Smooth muscle cell (in vitro differentiated cells): ENCODE results near the gene KCNA4. TPM values are rescaled to one million over a fixed set of nuclear protein-coding genes. Genes with fewer than 3 reads are reported as not detected.
"Not testable (repeated sequence)": the region's sequence is repeated elsewhere in the genome, so short reads cannot be mapped to it uniquely, and the experiment has no call there.

ENCODE experiments used
- DNase-seq: peaks from one replicate; lab custom pipeline; 2025; ENCODE audit not compliant: unreplicated experiment; lab: John Stamatoyannopoulos, UW
- H2AFZ ChIP-seq: fragments of 200-600 bp; sonication (generic); 2 replicates; pipeline ENCODE4 v1.6.0; 2016; ENCODE audit warnings: antibody characterized with exemption, low read depth, mild to moderate bottlenecking
- H3F3A ChIP-seq: fragments of 200-600 bp; sonication (generic); 2 replicates; pipeline ENCODE4 v1.6.0; 2017; ENCODE audit warnings: antibody characterized with exemption, low read depth
- H3K27ac ChIP-seq: fragments of 200-600 bp; sonication (generic); 2 replicates; pipeline ENCODE4 v1.5.1; 2016; ENCODE audit warnings: low read depth, mild to moderate bottlenecking
- H3K27me3 ChIP-seq: fragments of 200-600 bp; sonication (generic); 2 replicates; pipeline ENCODE4 v1.6.1; 2016; ENCODE audit warnings: low read depth, mild to moderate bottlenecking
- H3K36me3 ChIP-seq: fragments of 200-600 bp; sonication (generic); 2 replicates; pipeline ENCODE4 v1.5.1; 2016; ENCODE audit warnings: low read depth
- H3K4me1 ChIP-seq: fragments of 200-600 bp; sonication (generic); 2 replicates; pipeline ENCODE4 v1.5.1; 2016; ENCODE audit warnings: low read depth
- H3K4me2 ChIP-seq: fragments of 200-600 bp; sonication (generic); 2 replicates; pipeline ENCODE4 v1.6.0; 2016; ENCODE audit warnings: mild to moderate bottlenecking
- H3K4me3 ChIP-seq: fragments of 200-600 bp; sonication (generic); 2 replicates; pipeline ENCODE4 v1.5.1; 2016; ENCODE audit warnings: mild to moderate bottlenecking
- H3K79me2 ChIP-seq: fragments of 200-600 bp; sonication (generic); 2 replicates; pipeline ENCODE4 v1.6.0; 2016; ENCODE audit warnings: low read depth, mild to moderate bottlenecking
- H3K9ac ChIP-seq: fragments of 200-600 bp; sonication (generic); 2 replicates; pipeline ENCODE4 v1.6.0; 2016; ENCODE audit warnings: low read depth
- H3K9me3 ChIP-seq: fragments of 200-600 bp; sonication (generic); replicated peaks from 2 replicates; pipeline ENCODE4 v1.5.1; 2016; ENCODE audit warnings: low read depth
- H4K20me1 ChIP-seq: fragments of 200-600 bp; sonication (generic); 2 replicates; pipeline ENCODE4 v1.6.0; 2016; ENCODE audit warnings: low read depth
- CTCF ChIP-seq: fragments of 200-600 bp; sonication (generic); IDR thresholded peaks from 2 replicates; pipeline ENCODE4 v1.5.1; 2017; ENCODE audit warnings: borderline replicate concordance, mild to moderate bottlenecking, antibody characterized with exemption; ENCODE audit not compliant: insufficient read depth, poor library complexity, severe bottlenecking
- WGBS: methylation state at CpG from one replicate; pipeline ENCODE4 v1.1.7; 2016; ENCODE audit warnings: low lambda C conversion rate; 5-methylcytosine and 5-hydroxymethylcytosine counted together
- polyA plus RNA-seq: library from polyadenylated mRNA; unstranded; fragments of >200 nt; fragmentation: Nextera tagmentation; extraction: Ambion mirVana; gene quantifications from 2 replicates; pipeline ENCODE4 v1.2.1, GENCODE V29; 2016
- total RNA-seq: library from RNA; depleted of rRNA; stranded (reverse); fragments of >200 nt; gene quantifications from 2 replicates; pipeline ENCODE4 v1.2.3, GENCODE V29; 2014

Gene KCNA4
- total and polyA plus RNA-seq, 2 experiments from 2014 or later: not detected

GRCh38 chr11:29985248-29985647 lies 31.6 kb downstream of the KCNA4 start:
- H3K4me1 ChIP-seq: no peaks in the 10 kb centered on the region
- no peak overlapping the region for H3K4me3 ChIP-seq
- H3F3A ChIP-seq: no peaks in the 10 kb centered on the region
- no peaks in the 10 kb centered on the region for H3K9me3 ChIP-seq
- H3K79me2 ChIP-seq: no peaks in the 10 kb centered on the region
- no peaks in the 10 kb centered on the region for H3K27me3 ChIP-seq
- no peak overlapping the region for H3K4me2 ChIP-seq
- H4K20me1 ChIP-seq: no peaks in the 10 kb centered on the region
- no peak for TF ChIP-seq CTCF
- H2AFZ ChIP-seq: no peak overlapping the region
- no peak for DNase-seq
- 100% methylated on average over 1 of the region's 1 CpG for WGBS
- no peak overlapping the region for H3K27ac ChIP-seq
- H3K9ac ChIP-seq: no peak overlapping the region
- H3K36me3 ChIP-seq: no peaks in the 10 kb centered on the region

DNA sequence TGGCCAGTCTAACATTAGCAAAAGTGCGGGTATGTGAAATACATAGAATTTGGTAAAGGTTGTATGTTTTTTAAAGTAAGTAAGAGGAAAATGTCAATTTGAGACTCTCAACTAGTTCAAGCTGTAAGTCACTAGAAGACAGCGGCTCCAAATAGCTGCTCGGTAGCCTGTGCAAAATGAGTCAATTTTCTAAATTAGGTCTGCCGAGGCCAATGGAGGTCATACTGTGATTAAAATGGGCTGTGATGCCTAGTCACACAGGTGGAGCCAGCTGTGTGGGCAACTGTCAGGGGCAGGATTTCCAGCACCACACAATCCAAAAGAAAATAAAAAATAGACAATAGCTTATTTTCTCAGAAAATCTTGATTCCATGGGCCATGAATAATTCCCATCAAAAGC lies 32.3 kb downstream of the KCNA4 start:
- Histone ChIP-seq H3K27me3 (no peaks in the 10 kb centered on the region), H3K4me1 (no peaks in the 10 kb centered on the region)
- TF ChIP-seq CTCF: no peak

GRCh38 chr11:29978549-29978948 lies 38.3 kb downstream of the KCNA4 start:
- Histone ChIP-seq H3K4me3 (no peak overlapping the region), H3K27me3 (no peaks in the 10 kb centered on the region)

More for the DNA sequence above, 32.3 kb downstream of the KCNA4 start:
- no peaks in the 10 kb centered on the region for H3F3A ChIP-seq
- H3K4me2 ChIP-seq: no peak overlapping the region
- no peaks in the 10 kb centered on the region for H3K79me2 ChIP-seq
- no peak overlapping the region for H2AFZ ChIP-seq
- no peak for DNase-seq
- H4K20me1 ChIP-seq: no peaks in the 10 kb centered on the region
- H3K9ac ChIP-seq: no peak overlapping the region
- H3K27ac ChIP-seq: no peak overlapping the region
- H3K36me3 ChIP-seq: no peaks in the 10 kb centered on the region
- no peak overlapping the region for H3K4me3 ChIP-seq
- WGBS: 83% methylated on average over 4 of the region's 4 CpGs
- no peaks in the 10 kb centered on the region for H3K9me3 ChIP-seq

GRCh38 chr11:29975580-29975979 lies 41.2 kb downstream of the KCNA4 start:
- H3K36me3 ChIP-seq, H3K9ac ChIP-seq, H3K27ac ChIP-seq, H3K4me3 ChIP-seq, H3K4me2 ChIP-seq, H2AFZ ChIP-seq, H3K27me3 ChIP-seq, H4K20me1 ChIP-seq, H3F3A ChIP-seq, H3K4me1 ChIP-seq, H3K79me2 ChIP-seq, H3K9me3 ChIP-seq, DNase-seq: not testable (repeated sequence)
- 98% methylated on average over 10 of the region's 10 CpGs for WGBS

More at GRCh38 chr11:29978549-29978948, 38.3 kb downstream of the KCNA4 start:
- no peak for DNase-seq
- TF ChIP-seq CTCF: no peak
- H3K9ac ChIP-seq: no peak overlapping the region
- no peaks in the 10 kb centered on the region for H4K20me1 ChIP-seq
- no peaks in the 10 kb centered on the region for H3K9me3 ChIP-seq
- no peaks in the 10 kb centered on the region for H3K36me3 ChIP-seq
- H3K27ac ChIP-seq: no peak overlapping the region
- no peaks in the 10 kb centered on the region for H3K4me1 ChIP-seq
- no peaks in the 10 kb centered on the region for H3F3A ChIP-seq
- no peak overlapping the region for H2AFZ ChIP-seq
- 87% methylated on average over 2 of the region's 2 CpGs for WGBS
- no peak overlapping the region for H3K4me2 ChIP-seq
- no peaks in the 10 kb centered on the region for H3K79me2 ChIP-seq
